ENCODE data around the gene COX6B2. TPM values are rescaled to one million over a fixed set of nuclear protein-coding genes. Genes with fewer than 3 reads are reported as not detected.

The COX6B2 gene
- total and polyA plus RNA-seq, 12 donors = not detected

GRCh38 chr19:55346725-55347441 lies 7.6 kb downstream of the COX6B2 start:
- TF ChIP-seq CTCF (IDR thresholded peaks at IDR 0.05) = no peak
- WGBS, 2 donors = 83% methylated on average over 38 to 41 of the region's 41 CpGs
- ATAC-seq (peak in 1 of 8 donors; percentile 17), DNase-seq (no peak)
- peaks cover 3 to 20% (median 16%) of the 10 kb centered on the region in 7 donors for H3K27me3 ChIP-seq
- H3K9me3 ChIP-seq = no peaks in the 10 kb centered on the region
- H3K36me3 ChIP-seq = peaks cover 0 to 44% (median 14%) of the 10 kb centered on the region in 9 donors
- intact Hi-C loops (cut with DNase I) = no loop called here
- no peak overlapping the region for H3K27ac ChIP-seq
- H3K4me1 ChIP-seq = peaks cover 0 to 9% (median 0%) of the 10 kb centered on the region in 9 donors
- H3K4me3 ChIP-seq = no peak overlapping the region

GRCh38 chr19:55345818-55346724 lies 8.4 kb downstream of the COX6B2 start:
- Histone ChIP-seq H3K4me3 (no peak overlapping the region), H3K4me1 (peaks cover 0 to 15% (median 6%) of the 10 kb centered on the region in 9 donors), H3K36me3 (peaks cover 0 to 44% (median 15%) of the 10 kb centered on the region in 9 donors), H3K27me3 (peaks cover 0 to 12% (median 8%) of the 10 kb centered on the region in 7 donors), H3K9me3 (no peaks in the 10 kb centered on the region), H3K27ac (no peak overlapping the region)
- peak in 6 of 8 donors; percentile 7 to 41 (median 23) for ATAC-seq
- TF ChIP-seq CTCF (IDR thresholded peaks at IDR 0.05) = no peak
- WGBS, 2 donors = 84 to 86% methylated on average over 43 of the region's 43 CpGs
- peak in 1 of 2 donors; percentile 61 for DNase-seq
- intact Hi-C loops (cut with DNase I) = no loop called here

DNA sequence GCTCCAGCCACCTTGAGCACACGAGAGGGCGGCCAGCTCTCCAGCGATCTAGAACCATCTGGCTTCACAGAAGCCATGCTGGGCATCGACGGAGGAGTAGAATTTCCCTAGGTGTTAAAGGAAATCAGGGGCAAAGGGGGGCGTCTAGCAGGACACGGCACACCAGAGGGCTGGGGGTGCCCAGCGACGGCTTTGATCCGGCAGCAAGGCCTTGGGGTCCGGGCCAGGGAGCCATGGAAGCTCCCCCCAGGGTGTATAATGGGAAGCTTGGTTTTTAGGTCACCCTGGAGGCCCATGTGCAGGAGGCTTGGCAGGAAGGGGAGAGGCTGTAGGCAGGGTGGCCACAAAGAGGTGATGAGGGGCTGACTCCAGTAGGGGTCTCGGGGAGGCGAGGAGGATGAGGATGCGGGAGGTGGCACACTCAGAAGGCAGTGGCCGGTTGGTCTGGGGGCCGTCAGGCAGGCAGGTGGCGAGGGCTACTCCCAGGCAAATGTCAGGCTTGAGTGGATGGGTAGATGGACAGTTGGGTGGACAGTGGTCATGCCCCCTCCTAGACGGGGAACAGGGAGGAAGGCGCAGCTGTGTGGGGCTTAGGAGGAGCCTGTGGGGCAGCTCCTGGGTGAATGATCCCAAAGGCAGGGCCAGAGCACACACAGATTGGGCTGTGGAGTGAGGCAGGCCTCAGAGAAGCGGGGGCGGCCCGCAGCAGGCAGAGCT lies 9.3 kb downstream of the COX6B2 start:
- Histone ChIP-seq H3K4me1 (peaks cover 3 to 23% (median 14%) of the 10 kb centered on the region in 9 donors), H3K27me3 (peaks cover 0 to 5% (median 0%) of the 10 kb centered on the region in 7 donors), H3K27ac (no peak overlapping the region), H3K4me3 (no peak overlapping the region), H3K36me3 (peaks cover 0 to 44% (median 15%) of the 10 kb centered on the region in 9 donors), H3K9me3 (no peaks in the 10 kb centered on the region)
- DNase-seq (no peak), ATAC-seq (peak in 1 of 8 donors; percentile 2)
- intact Hi-C loops (cut with DNase I) = no loop called here
- WGBS, 2 donors = 88 to 90% methylated on average over 22 of the region's 22 CpGs
- no peak for TF ChIP-seq CTCF (IDR thresholded peaks at IDR 0.05)

GRCh38 chr19:55344444-55344843 lies 10.1 kb downstream of the COX6B2 start:
- Histone ChIP-seq H3K9me3 (no peaks in the 10 kb centered on the region), H3K27ac (no peak overlapping the region), H3K27me3 (no peaks in the 10 kb centered on the region), H3K4me3 (no peak overlapping the region), H3K4me1 (peaks cover 4 to 24% (median 16%) of the 10 kb centered on the region in 9 donors), H3K36me3 (peaks cover 0 to 44% (median 15%) of the 10 kb centered on the region in 9 donors)
- intact Hi-C loops (cut with DNase I) = no loop called here
- DNase-seq = no peak
- WGBS, 2 donors = 85 to 90% methylated on average over 9 of the region's 9 CpGs
- ATAC-seq = no peak
- no peak for TF ChIP-seq CTCF (IDR thresholded peaks at IDR 0.05)
